Gastrocnemius medialis (tissue), 4 donors: Measurements from ENCODE around the gene EPB41L3.

ENCODE experiments used
- CTCF ChIP-seq, 5 experiments: fragments of 450-650 bp in 3 of 5; fragments of 200-600 bp in 2 of 5; sonication (generic) in 2 of 5; IDR thresholded peaks in 4 of 5; conservative IDR thresholded peaks in 1 of 5; 1 replicate in 4 of 5; 2 replicates in 1 of 5; pipeline ENCODE4 v1.5.1; 2016 to 2019; ENCODE audit warnings: antibody characterized with exemption in 5 of 5, mild to moderate bottlenecking in 3 of 5, moderate library complexity in 3 of 5
- POLR2A ChIP-seq, 2 donors: fragments of 450-650 bp; IDR thresholded peaks; one replicate each; pipeline ENCODE4 v1.6.1; 2017; ENCODE audit warnings: antibody characterized with exemption in 2 of 2, mild to moderate bottlenecking in 2 of 2, moderate library complexity in 2 of 2

- TF ChIP-seq CTCF (IDR thresholded peaks at IDR 0.05 in 4 of 5, conservative IDR thresholded peaks at IDR 0.05 in 1 of 5) (no peak), POLR2A (IDR thresholded peaks at IDR 0.05) (no peak)
Measured at GRCh38 chr18:5457462-5457957, 86.3 kb downstream of the EPB41L3 start.
